ENCODE results near the gene CRTC1.

The CRTC1 gene

GRCh38 chr19:18765224-18765623, 81.7 kb downstream of the CRTC1 start:
- no peaks in the 10 kb centered on the region for H3K27me3 ChIP-seq (replicated peaks; ENCODE audit: control insufficient read depth, insufficient read depth, low read length, poor library complexity, severe bottlenecking)
- DNase-seq = no peak
- H3K4me3 ChIP-seq (ENCODE audit: insufficient read depth, low read depth, low read length, poor library complexity, severe bottlenecking) = no peak overlapping the region
- H3K27ac ChIP-seq (ENCODE audit: insufficient read depth, low read length, poor library complexity, severe bottlenecking) = no peak overlapping the region
- no peaks in the 10 kb centered on the region for H3K4me1 ChIP-seq (ENCODE audit: control insufficient read depth, insufficient read depth, low read length, poor library complexity, severe bottlenecking)
- H3K36me3 ChIP-seq (ENCODE audit: control insufficient read depth, insufficient read depth, low read length) = no peaks in the 10 kb centered on the region
- no peaks in the 10 kb centered on the region for H3K9me3 ChIP-seq (ENCODE audit: control insufficient read depth, low read length)

- no peak for DNase-seq
- Histone ChIP-seq H3K36me3 (ENCODE audit: control insufficient read depth, insufficient read depth, low read length) (no peaks in the 10 kb centered on the region), H3K4me1 (ENCODE audit: control insufficient read depth, insufficient read depth, low read length, poor library complexity, severe bottlenecking) (no peaks in the 10 kb centered on the region), H3K27ac (ENCODE audit: insufficient read depth, low read length, poor library complexity, severe bottlenecking) (no peak overlapping the region), H3K4me3 (ENCODE audit: insufficient read depth, low read depth, low read length, poor library complexity, severe bottlenecking) (no peak overlapping the region), H3K27me3 (replicated peaks; ENCODE audit: control insufficient read depth, insufficient read depth, low read length, poor library complexity, severe bottlenecking) (no peaks in the 10 kb centered on the region), H3K9me3 (ENCODE audit: control insufficient read depth, low read length) (no peaks in the 10 kb centered on the region)
Observed at GRCh38 chr19:18768046-18768771, 84.7 kb downstream of the CRTC1 start.

- Histone ChIP-seq H3K9me3 (ENCODE audit: control insufficient read depth, low read length) (no peaks in the 10 kb centered on the region), H3K4me3 (ENCODE audit: insufficient read depth, low read depth, low read length, poor library complexity, severe bottlenecking) (no peak overlapping the region), H3K36me3 (ENCODE audit: control insufficient read depth, insufficient read depth, low read length) (no peaks in the 10 kb centered on the region), H3K27ac (ENCODE audit: insufficient read depth, low read length, poor library complexity, severe bottlenecking) (no peak overlapping the region), H3K27me3 (replicated peaks; ENCODE audit: control insufficient read depth, insufficient read depth, low read length, poor library complexity, severe bottlenecking) (no peaks in the 10 kb centered on the region), H3K4me1 (ENCODE audit: control insufficient read depth, insufficient read depth, low read length, poor library complexity, severe bottlenecking) (no peaks in the 10 kb centered on the region)
- DNase-seq = no peak
Observed at GRCh38 chr19:18768997-18769891, 85.8 kb downstream of the CRTC1 start.

- H3K27me3 ChIP-seq (replicated peaks; ENCODE audit: control insufficient read depth, insufficient read depth, low read length, poor library complexity, severe bottlenecking) = no peaks in the 10 kb centered on the region
- H3K4me1 ChIP-seq (ENCODE audit: control insufficient read depth, insufficient read depth, low read length, poor library complexity, severe bottlenecking) = no peaks in the 10 kb centered on the region
- H3K27ac ChIP-seq (ENCODE audit: insufficient read depth, low read length, poor library complexity, severe bottlenecking) = no peak overlapping the region
- no peaks in the 10 kb centered on the region for H3K9me3 ChIP-seq (ENCODE audit: control insufficient read depth, low read length)
- DNase-seq = no peak
- H3K4me3 ChIP-seq (ENCODE audit: insufficient read depth, low read depth, low read length, poor library complexity, severe bottlenecking) = no peak overlapping the region
- H3K36me3 ChIP-seq (ENCODE audit: control insufficient read depth, insufficient read depth, low read length) = no peaks in the 10 kb centered on the region
Observed at GRCh38 chr19:18769989-18770528, 86.6 kb downstream of the CRTC1 start.

- no peaks in the 10 kb centered on the region for H3K4me1 ChIP-seq (ENCODE audit: control insufficient read depth, insufficient read depth, low read length, poor library complexity, severe bottlenecking)
- H3K36me3 ChIP-seq (ENCODE audit: control insufficient read depth, insufficient read depth, low read length) = no peaks in the 10 kb centered on the region
- no peaks in the 10 kb centered on the region for H3K27me3 ChIP-seq (replicated peaks; ENCODE audit: control insufficient read depth, insufficient read depth, low read length, poor library complexity, severe bottlenecking)
- no peaks in the 10 kb centered on the region for H3K9me3 ChIP-seq (ENCODE audit: control insufficient read depth, low read length)
- DNase-seq = no peak
- H3K4me3 ChIP-seq (ENCODE audit: insufficient read depth, low read depth, low read length, poor library complexity, severe bottlenecking) = no peak overlapping the region
- H3K27ac ChIP-seq (ENCODE audit: insufficient read depth, low read length, poor library complexity, severe bottlenecking) = no peak overlapping the region
Observed at GRCh38 chr19:18770663-18771327, 87.3 kb downstream of the CRTC1 start.

- Histone ChIP-seq H3K9me3 (ENCODE audit: control insufficient read depth, low read length) (no peaks in the 10 kb centered on the region), H3K4me1 (ENCODE audit: control insufficient read depth, insufficient read depth, low read length, poor library complexity, severe bottlenecking) (no peaks in the 10 kb centered on the region), H3K36me3 (ENCODE audit: control insufficient read depth, insufficient read depth, low read length) (no peaks in the 10 kb centered on the region), H3K27me3 (replicated peaks; ENCODE audit: control insufficient read depth, insufficient read depth, low read length, poor library complexity, severe bottlenecking) (no peaks in the 10 kb centered on the region), H3K4me3 (ENCODE audit: insufficient read depth, low read depth, low read length, poor library complexity, severe bottlenecking) (no peak overlapping the region), H3K27ac (ENCODE audit: insufficient read depth, low read length, poor library complexity, severe bottlenecking) (no peak overlapping the region)
- DNase-seq = no peak
Observed at GRCh38 chr19:18771328-18772242, 88.1 kb downstream of the CRTC1 start.

- no peaks in the 10 kb centered on the region for H3K36me3 ChIP-seq (ENCODE audit: control insufficient read depth, insufficient read depth, low read length)
- H3K4me1 ChIP-seq (ENCODE audit: control insufficient read depth, insufficient read depth, low read length, poor library complexity, severe bottlenecking) = no peaks in the 10 kb centered on the region
- no peaks in the 10 kb centered on the region for H3K27me3 ChIP-seq (replicated peaks; ENCODE audit: control insufficient read depth, insufficient read depth, low read length, poor library complexity, severe bottlenecking)
- no peaks in the 10 kb centered on the region for H3K9me3 ChIP-seq (ENCODE audit: control insufficient read depth, low read length)
- H3K4me3 ChIP-seq (ENCODE audit: insufficient read depth, low read depth, low read length, poor library complexity, severe bottlenecking) = no peak overlapping the region
- DNase-seq = no peak
- no peak overlapping the region for H3K27ac ChIP-seq (ENCODE audit: insufficient read depth, low read length, poor library complexity, severe bottlenecking)
Observed at GRCh38 chr19:18772620-18773587, 89.4 kb downstream of the CRTC1 start.

- H3K27me3 ChIP-seq (replicated peaks; ENCODE audit: control insufficient read depth, insufficient read depth, low read length, poor library complexity, severe bottlenecking) = no peaks in the 10 kb centered on the region
- no peaks in the 10 kb centered on the region for H3K9me3 ChIP-seq (ENCODE audit: control insufficient read depth, low read length)
- no peaks in the 10 kb centered on the region for H3K4me1 ChIP-seq (ENCODE audit: control insufficient read depth, insufficient read depth, low read length, poor library complexity, severe bottlenecking)
- H3K27ac ChIP-seq (ENCODE audit: insufficient read depth, low read length, poor library complexity, severe bottlenecking) = no peak overlapping the region
- DNase-seq = no peak
- H3K36me3 ChIP-seq (ENCODE audit: control insufficient read depth, insufficient read depth, low read length) = no peaks in the 10 kb centered on the region
- H3K4me3 ChIP-seq (ENCODE audit: insufficient read depth, low read depth, low read length, poor library complexity, severe bottlenecking) = no peak overlapping the region
Observed at GRCh38 chr19:18773682-18774081, 90.2 kb downstream of the CRTC1 start.

All from effector memory CD4-positive, alpha-beta T cell (primary cell).